Ovary (tissue), 9 donors: Measurements from ENCODE around the gene TPH1. TPM values are rescaled to one million over a fixed set of nuclear protein-coding genes. Genes with fewer than 3 reads are reported as not detected.
A peak's percentile ranks its signal among the peaks of the same experiment; 100 is the strongest.

Source experiments
- DNase-seq, 5 donors: peaks; one replicate each; pipeline ENCODE4 v3.0.0-alpha.2; 2019 to 2020
- H3K27ac ChIP-seq, 2 donors: fragments of 200-600 bp; one replicate each; pipeline versions ENCODE4 v1.5.1 to v1.8.0; 2019 to 2022
- H3K27me3 ChIP-seq: fragments of 200-600 bp; one replicate; pipeline ENCODE4 v1.8.0; 2022
- H3K36me3 ChIP-seq: fragments of 200-600 bp; sonication (generic); one replicate; pipeline ENCODE4 v1.5.1; 2019
- H3K4me1 ChIP-seq: one replicate; pipeline ENCODE4 v1.8.1; 2013; ENCODE audit warnings: mild to moderate bottlenecking, moderate library complexity; ENCODE audit not compliant: insufficient read depth
- H3K4me3 ChIP-seq: fragments of 200-600 bp; sonication (generic); one replicate; pipeline ENCODE4 v1.5.1; 2017
- H3K9me3 ChIP-seq, 2 donors: fragments of 200-600 bp in 1 of 2; sonication (generic) in 1 of 2; one replicate each; pipeline versions ENCODE4 v1.5.1 to v1.8.1; 2013 to 2019; ENCODE audit warnings: mild to moderate bottlenecking in 1 of 2, moderate library complexity in 1 of 2
- EP300 ChIP-seq: sonication (generic); formaldehyde crosslinking; IDR thresholded peaks from one replicate; pipeline ENCODE4 v1.6.1; 2017; ENCODE audit warnings: antibody characterized with exemption
- POLR2A ChIP-seq: fragments of 450-650 bp; IDR thresholded peaks from one replicate; pipeline ENCODE4 v1.6.1; 2017; ENCODE audit warnings: antibody characterized with exemption, mild to moderate bottlenecking, moderate library complexity
- WGBS, 3 donors: extraction: QIAGEN DNeasy Blood & Tissue Kit in 1 of 3; methylation state at CpG; one replicate each; pipeline versions ENCODE4 v1.1.5 to v1.1.7; 2013 to 2017; 5-methylcytosine and 5-hydroxymethylcytosine counted together
- intact Hi-C, 4 donors: fragments of 100-400 bp; cut with DNase I; formaldehyde crosslinking; loops; one replicate each; pipeline versions ENCODE4 v1.11.0 to v1.15.1; 2022 to 2023
- polyA plus RNA-seq, 2 donors: library from polyadenylated mRNA; stranded (reverse); fragments of 200-250 nt in 1 of 2; fragments of 350-450 nt in 1 of 2; fragmentation: Illumina TruSeq in 1 of 2; extraction: RNeasy Lipid Tissue Mini Kit (QIAGEN cat#74804) in 1 of 2; gene quantifications; one replicate each; pipeline ENCODE4 v1.2.3, GENCODE V29; 2013 to 2014
- total RNA-seq, 7 donors: library from RNA; depleted of rRNA in 2 of 7; stranded (reverse); fragments of >200 nt in 2 of 7; fragmentation: NEBNext Ultra II Directional in 3 of 7; extraction: Animal tissue kit (Norgen Biotek cat#: 25700) in 3 of 7; gene quantifications; one replicate each; pipeline versions ENCODE4 v1.1.0 to v1.2.4, GENCODE V29; 2016 to 2023
- TF ChIP-seq, protein P1 (sequence below), 3 donors: fragments of 450-650 bp in 2 of 3; fragments of 200-600 bp in 1 of 3; IDR thresholded peaks; one replicate each; pipeline versions ENCODE4 v1.5.1 to v1.8.0; 2016 to 2022; ENCODE audit warnings: antibody characterized with exemption in 3 of 3, mild to moderate bottlenecking in 1 of 3
- donor health status: DM: no; HTN: no; CAD: no; lungs with moderate emphysema.
- donor health status: DM: no; HTN: no; CAD: no.
- donor health status: Bipolar disorder and iron deficiency.
- donor health status: DM: yes; HTN: yes; CAD: no.
- donor health status: DM: no; HTN: no; CAD: no.
- donor health status: DM: yes; HTN: yes; CAD: no.

The TPH1 gene
- total and polyA plus RNA-seq, 9 donors: 0.28 to 1.6 (median 0.57) TPM

GRCh38 chr11:18013790-18014507 is 32.1 kb downstream of the TPH1 start:
- Histone ChIP-seq H3K27me3 (no peaks in the 10 kb centered on the region), H3K9me3 (no peaks in the 10 kb centered on the region), H3K36me3 (no peaks in the 10 kb centered on the region), H3K27ac (peak overlapping the region in 1 of 2 donors; percentile 84), H3K4me3 (peak overlapping the region; percentile 61), H3K4me1 (peaks cover 4% of the 10 kb centered on the region)
- DNase-seq: peak in 4 of 5 donors; percentile 12 to 35 (median 23)
- intact Hi-C loops: no loop called here
- TF ChIP-seq, protein P1, sequence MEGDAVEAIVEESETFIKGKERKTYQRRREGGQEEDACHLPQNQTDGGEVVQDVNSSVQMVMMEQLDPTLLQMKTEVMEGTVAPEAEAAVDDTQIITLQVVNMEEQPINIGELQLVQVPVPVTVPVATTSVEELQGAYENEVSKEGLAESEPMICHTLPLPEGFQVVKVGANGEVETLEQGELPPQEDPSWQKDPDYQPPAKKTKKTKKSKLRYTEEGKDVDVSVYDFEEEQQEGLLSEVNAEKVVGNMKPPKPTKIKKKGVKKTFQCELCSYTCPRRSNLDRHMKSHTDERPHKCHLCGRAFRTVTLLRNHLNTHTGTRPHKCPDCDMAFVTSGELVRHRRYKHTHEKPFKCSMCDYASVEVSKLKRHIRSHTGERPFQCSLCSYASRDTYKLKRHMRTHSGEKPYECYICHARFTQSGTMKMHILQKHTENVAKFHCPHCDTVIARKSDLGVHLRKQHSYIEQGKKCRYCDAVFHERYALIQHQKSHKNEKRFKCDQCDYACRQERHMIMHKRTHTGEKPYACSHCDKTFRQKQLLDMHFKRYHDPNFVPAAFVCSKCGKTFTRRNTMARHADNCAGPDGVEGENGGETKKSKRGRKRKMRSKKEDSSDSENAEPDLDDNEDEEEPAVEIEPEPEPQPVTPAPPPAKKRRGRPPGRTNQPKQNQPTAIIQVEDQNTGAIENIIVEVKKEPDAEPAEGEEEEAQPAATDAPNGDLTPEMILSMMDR (IDR thresholded peaks at IDR 0.05): no peak
- TF ChIP-seq POLR2A (no peak), EP300 (no peak)
- WGBS, 3 donors: 15 to 16% (median 15%) methylated on average over 11 of the region's 11 CpGs

DNA sequence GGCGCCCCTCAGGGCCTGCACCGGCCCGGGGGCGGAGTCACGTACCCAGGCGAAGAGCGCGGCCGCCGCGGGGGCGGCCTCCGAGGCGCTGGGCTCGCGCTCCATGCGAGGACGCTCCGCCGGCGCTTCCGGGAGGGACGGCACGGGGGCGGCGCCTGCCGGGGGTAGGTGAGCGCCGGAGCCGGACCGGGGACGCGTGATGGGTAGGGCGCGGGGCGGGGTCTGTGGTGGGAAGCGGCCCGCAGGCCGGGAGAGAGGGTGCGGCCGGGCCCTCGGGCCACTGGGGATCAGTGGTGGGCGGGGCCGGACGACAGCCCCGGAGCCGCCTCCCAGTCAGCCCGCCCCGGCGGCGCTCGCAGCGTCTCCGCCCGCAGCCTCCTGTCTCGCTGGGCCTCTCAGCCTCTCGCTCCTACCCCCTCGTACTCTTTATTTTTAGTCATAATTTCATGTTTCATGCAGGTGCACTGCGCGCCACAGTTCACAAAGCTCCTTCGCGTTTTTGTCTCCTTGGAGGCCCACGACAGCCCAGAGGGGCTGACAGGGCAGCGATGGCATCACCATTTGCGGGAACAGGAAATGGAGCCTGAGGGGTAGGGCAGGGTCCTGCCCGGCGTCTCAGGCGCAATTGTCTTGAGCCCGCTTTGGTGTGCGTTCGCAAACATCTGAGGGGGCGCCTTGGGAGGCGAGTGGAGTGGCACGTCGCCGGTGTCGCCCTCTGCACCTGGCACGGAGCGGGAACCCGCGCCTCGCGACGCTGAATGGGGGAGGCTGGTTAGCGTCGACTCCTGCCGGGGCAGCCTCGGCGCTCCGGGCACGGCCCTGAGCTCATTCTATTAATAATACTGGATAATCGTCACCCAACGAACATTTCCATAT is 32.9 kb downstream of the TPH1 start, which contains the start of gene SERGEF:
SERGEF (minus strand) TSS at position 142 of the 876 bp plus-strand sequence; CDS start at position 105, 37 bp downstream.
- Histone ChIP-seq H3K27me3 (no peaks in the 10 kb centered on the region), H3K9me3 (no peaks in the 10 kb centered on the region), H3K4me1 (peaks cover 4% of the 10 kb centered on the region), H3K27ac (peak within 1 kb of the TSS; percentile 49 to 84), H3K4me3 (peak within 1 kb of the TSS; percentile 61), H3K36me3 (no peaks in the 10 kb centered on the region)
- TF ChIP-seq, protein P1 (IDR thresholded peaks at IDR 0.05): peak in 2 of 3 donors; percentile 37 to 48
- TF ChIP-seq POLR2A (peak; percentile 52), EP300 (no peak)
- intact Hi-C loops: no loop called here
- peak; percentile 91 to 94 (median 92) for DNase-seq
- 1% methylated on average over 82 to 93 of the region's 93 CpGs for WGBS, 3 donors

DNA sequence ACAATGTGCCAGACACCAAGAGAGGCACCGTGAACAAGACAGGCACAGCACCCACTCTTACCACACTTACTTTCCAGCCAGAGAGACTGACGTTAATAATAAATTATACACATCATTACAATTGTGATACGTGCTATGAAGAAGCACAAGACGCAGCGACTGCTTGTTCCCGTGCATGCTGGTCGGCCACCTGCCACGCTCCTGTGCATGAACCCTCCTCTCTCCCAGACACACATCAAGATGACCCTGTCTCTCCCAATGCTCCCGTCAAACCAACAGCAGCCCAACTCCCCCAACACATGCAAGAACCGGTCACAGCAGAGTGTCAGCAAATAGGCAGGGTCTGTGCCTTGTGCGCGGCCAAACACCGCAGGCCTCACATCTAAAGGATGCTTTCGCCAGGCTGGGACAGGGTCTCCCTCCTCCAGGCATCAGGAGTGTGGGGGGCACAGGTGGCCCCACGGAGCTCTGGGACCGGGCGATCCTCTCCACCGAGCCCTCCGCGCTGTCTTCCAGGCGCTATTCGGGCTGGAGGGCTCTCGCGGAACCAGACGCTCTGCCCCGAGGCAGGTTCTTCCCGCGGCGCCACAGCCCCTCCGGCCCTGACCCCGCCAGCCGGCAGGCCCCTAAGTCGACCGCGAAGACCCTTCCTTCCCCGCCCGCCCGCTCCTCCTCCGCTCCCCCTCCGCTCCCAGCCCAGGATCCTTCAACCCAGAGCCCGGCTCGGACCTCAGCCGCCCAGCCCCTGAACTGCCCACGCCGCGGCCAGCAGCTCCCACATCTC is 33.8 kb downstream of the TPH1 start:
- Histone ChIP-seq H3K27me3 (no peaks in the 10 kb centered on the region), H3K27ac (peak overlapping the region; percentile 49 to 84), H3K9me3 (no peaks in the 10 kb centered on the region), H3K36me3 (no peaks in the 10 kb centered on the region), H3K4me1 (peaks cover 4% of the 10 kb centered on the region), H3K4me3 (peak overlapping the region; percentile 61)
- DNase-seq: peak in 2 of 5 donors; percentile 16 to 25
- intact Hi-C loops: no loop called here
- TF ChIP-seq POLR2A (no peak), EP300 (no peak)
- 3 to 11% (median 3%) methylated on average over 22 to 46 of the region's 46 CpGs for WGBS, 3 donors

GRCh38 chr11:18011633-18012032 is 34.4 kb downstream of the TPH1 start:
- no peak for TF ChIP-seq POLR2A
- no peak for TF ChIP-seq EP300
- TF ChIP-seq, protein P1 (IDR thresholded peaks at IDR 0.05): no peak
- Histone ChIP-seq H3K27ac (peak overlapping the region in 1 of 2 donors; percentile 84), H3K9me3 (no peaks in the 10 kb centered on the region), H3K27me3 (no peaks in the 10 kb centered on the region), H3K4me1 (peaks cover 4% of the 10 kb centered on the region), H3K4me3 (no peak overlapping the region), H3K36me3 (no peaks in the 10 kb centered on the region)
- WGBS, 3 donors: 71 to 81% (median 79%) methylated on average over 8 of the region's 8 CpGs
- peak in 2 of 5 donors; percentile 16 to 21 for DNase-seq
- intact Hi-C loops: loop anchor here in 1 of 4 donors (2.0 kb wide), 1 partner anchor 95 kb away; the partner anchor contains the start of gene SAAL1
